DOHH2 (cell line): ENCODE data around the gene GRB14.

Source experiments
- EZH2phosphoT487 ChIP-seq: fragments of 200-600 bp; sonication (generic); IDR thresholded peaks from 2 replicates; pipeline ENCODE4 v1.6.1; 2017; ENCODE audit warnings: borderline replicate concordance, mild to moderate bottlenecking, antibody characterized with exemption, low read length, moderate library complexity, mixed read lengths
- TF ChIP-seq, protein P1 (sequence below): fragments of 200-600 bp; sonication (generic); IDR thresholded peaks from one replicate; pipeline ENCODE4 v1.5.1; 2014; ENCODE audit warnings: antibody characterized with exemption, mild to moderate bottlenecking, low read depth, low read length; ENCODE audit not compliant: poor library complexity, severe bottlenecking

DNA sequence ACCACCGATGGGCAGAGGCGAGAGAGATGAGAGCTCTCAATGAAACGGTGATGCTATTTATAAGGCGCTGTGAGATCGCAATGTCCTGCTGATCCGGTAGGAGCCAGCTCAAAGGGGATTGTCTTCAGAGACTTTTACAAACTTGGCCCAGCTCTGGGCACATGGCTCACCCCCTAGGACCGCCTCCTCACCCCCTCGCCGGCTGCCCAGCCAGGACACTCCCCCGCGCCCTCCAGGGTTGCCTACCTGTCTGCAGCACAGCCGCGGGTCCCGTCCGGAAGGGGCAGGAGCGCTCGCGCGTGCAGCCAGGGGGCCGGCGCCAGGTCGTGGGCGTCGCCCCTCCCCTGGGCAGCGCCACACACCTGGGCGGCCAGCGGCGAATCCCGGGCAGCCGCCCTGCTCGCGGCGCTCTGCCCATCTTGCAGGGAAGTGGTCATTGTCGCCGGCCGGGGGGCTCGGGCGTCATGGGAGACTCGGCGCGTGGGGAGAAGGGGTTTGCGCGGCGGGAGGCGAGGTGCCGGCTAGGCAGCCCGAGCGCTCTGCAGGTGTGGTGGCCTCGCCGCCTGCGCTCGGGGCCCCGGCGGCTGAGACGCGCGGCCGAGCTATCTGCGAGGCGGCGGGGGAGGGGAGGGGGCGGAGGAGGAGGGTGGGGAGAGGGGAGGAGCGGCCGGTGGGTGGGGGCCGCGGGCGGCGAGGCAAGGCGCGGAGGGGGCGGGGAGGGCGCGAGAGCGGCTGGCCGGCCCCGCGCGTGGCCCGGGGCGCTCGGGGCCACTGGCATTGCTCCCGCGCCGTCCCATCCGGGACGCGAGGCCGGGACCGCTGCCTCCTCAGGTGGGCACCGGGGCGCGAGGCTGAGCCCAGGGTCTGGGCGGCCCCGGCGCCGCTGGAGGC, at the start of gene GRB14:
- TF ChIP-seq, protein P1, sequence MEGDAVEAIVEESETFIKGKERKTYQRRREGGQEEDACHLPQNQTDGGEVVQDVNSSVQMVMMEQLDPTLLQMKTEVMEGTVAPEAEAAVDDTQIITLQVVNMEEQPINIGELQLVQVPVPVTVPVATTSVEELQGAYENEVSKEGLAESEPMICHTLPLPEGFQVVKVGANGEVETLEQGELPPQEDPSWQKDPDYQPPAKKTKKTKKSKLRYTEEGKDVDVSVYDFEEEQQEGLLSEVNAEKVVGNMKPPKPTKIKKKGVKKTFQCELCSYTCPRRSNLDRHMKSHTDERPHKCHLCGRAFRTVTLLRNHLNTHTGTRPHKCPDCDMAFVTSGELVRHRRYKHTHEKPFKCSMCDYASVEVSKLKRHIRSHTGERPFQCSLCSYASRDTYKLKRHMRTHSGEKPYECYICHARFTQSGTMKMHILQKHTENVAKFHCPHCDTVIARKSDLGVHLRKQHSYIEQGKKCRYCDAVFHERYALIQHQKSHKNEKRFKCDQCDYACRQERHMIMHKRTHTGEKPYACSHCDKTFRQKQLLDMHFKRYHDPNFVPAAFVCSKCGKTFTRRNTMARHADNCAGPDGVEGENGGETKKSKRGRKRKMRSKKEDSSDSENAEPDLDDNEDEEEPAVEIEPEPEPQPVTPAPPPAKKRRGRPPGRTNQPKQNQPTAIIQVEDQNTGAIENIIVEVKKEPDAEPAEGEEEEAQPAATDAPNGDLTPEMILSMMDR = no peak
- TF ChIP-seq EZH2phosphoT487 = no peak
